Fibroblast of lung (primary cell): ENCODE data around the gene STON1. TPM values are rescaled to one million over a fixed set of nuclear protein-coding genes. Genes with fewer than 3 reads are reported as not detected.

ENCODE experiments used
- DNase-seq, 2 donors: peaks; one replicate each; pipeline versions ENCODE4 v3.0.0 to v3.0.0-alpha.2; 2010; ENCODE audit warnings: low read depth in 2 of 2
- H2AFZ ChIP-seq: 2 replicates; pipeline ENCODE4 v1.5.1; 2012; ENCODE audit warnings: low read length, control low read depth, inconsistent platforms
- H3K27ac ChIP-seq: 2 replicates; pipeline ENCODE4 v1.5.1; 2011; ENCODE audit warnings: low read length, control low read depth; ENCODE audit not compliant: insufficient read depth
- H3K27me3 ChIP-seq: 2 replicates; pipeline ENCODE4 v1.5.1; 2011; ENCODE audit warnings: mild to moderate bottlenecking, low read length; ENCODE audit not compliant: control insufficient read depth, insufficient read depth
- H3K36me3 ChIP-seq: 2 replicates; pipeline ENCODE4 v1.5.1; 2011; ENCODE audit warnings: low read length; ENCODE audit not compliant: control insufficient read depth, insufficient read depth
- H3K4me1 ChIP-seq: 2 replicates; pipeline ENCODE4 v1.5.1; 2011; ENCODE audit warnings: low read length; ENCODE audit not compliant: control insufficient read depth, insufficient read depth; ENCODE audit errors: extremely low read depth
- H3K4me2 ChIP-seq: 2 replicates; pipeline ENCODE4 v1.5.1; 2011; ENCODE audit warnings: low read length, control low read depth; ENCODE audit not compliant: insufficient read depth; ENCODE audit errors: extremely low read depth
- H3K4me3 ChIP-seq, 4 experiments: fragments of 200-600 bp in 1 of 4; sonication (generic) in 1 of 4; replicated peaks in 1 of 4; 2 replicates each; pipeline ENCODE4 v1.5.1; 2011 to 2016; ENCODE audit warnings: low read length in 4 of 4, low read depth in 3 of 4, mild to moderate bottlenecking in 3 of 4, control low read depth in 2 of 4, inconsistent platforms in 1 of 4, mixed read lengths in 1 of 4; ENCODE audit not compliant: insufficient read depth in 1 of 4; ENCODE audit errors: control extremely low read depth in 1 of 4
- H3K79me2 ChIP-seq: 2 replicates; pipeline ENCODE4 v1.5.1; 2012; ENCODE audit warnings: mild to moderate bottlenecking, low read length, inconsistent platforms; ENCODE audit not compliant: control insufficient read depth, insufficient read depth
- H3K9ac ChIP-seq: 2 replicates; pipeline ENCODE4 v1.5.1; 2011; ENCODE audit warnings: mild to moderate bottlenecking, low read length, control low read depth; ENCODE audit not compliant: insufficient read depth
- H3K9me3 ChIP-seq: 2 replicates; pipeline ENCODE4 v1.5.1; 2012; ENCODE audit warnings: low read depth, low read length; ENCODE audit not compliant: control insufficient read depth, insufficient read depth
- H4K20me1 ChIP-seq: 2 replicates; pipeline ENCODE4 v1.5.1; 2011; ENCODE audit warnings: low read length; ENCODE audit not compliant: control insufficient read depth, insufficient read depth; ENCODE audit errors: extremely low read depth
- EZH2 ChIP-seq: IDR thresholded peaks from 2 replicates; pipeline ENCODE4 v1.5.1; 2012; ENCODE audit warnings: low read length, control low read depth, mild to moderate bottlenecking; ENCODE audit errors: missing control alignments
- polyA plus RNA-seq, 2 donors: library from polyadenylated mRNA; depleted of rRNA in 1 of 2; stranded (reverse) in 1 of 2; unstranded in 1 of 2; fragments of >200 nt; gene quantifications; 2 replicates each; pipeline ENCODE4 v1.2.1, GENCODE V29; 2011 to 2012; ENCODE audit warnings: missing spikeins in 1 of 2
- total RNA-seq: library from RNA; depleted of rRNA; stranded (reverse); fragments of >200 nt; gene quantifications from 2 replicates; pipeline ENCODE4 v1.2.1, GENCODE V29; 2014
- TF ChIP-seq, protein P1 (sequence below), 2 donors: IDR thresholded peaks in 1 of 2; conservative IDR thresholded peaks in 1 of 2; 1 replicate in 1 of 2; 2 replicates in 1 of 2; pipeline ENCODE4 v1.5.1; 2011 to 2012; ENCODE audit warnings: low read length in 2 of 2, control low read depth in 1 of 2, inconsistent platforms in 1 of 2, low read depth in 1 of 2, mild to moderate bottlenecking in 1 of 2

The STON1 gene
- total and polyA plus RNA-seq, 2 donors (not counting 1 experiment from before 2014, with no cell fraction given): 11.3 to 16.7 TPM

- Histone ChIP-seq H3K4me1 (no peaks in the 10 kb centered on the region), H3K9me3 (no peaks in the 10 kb centered on the region), H3K4me3 (no peak overlapping the region), H3K9ac (no peak overlapping the region), H3K79me2 (no peaks in the 10 kb centered on the region), H4K20me1 (no peaks in the 10 kb centered on the region), H3K4me2 (no peak overlapping the region), H3K27ac (no peak overlapping the region), H2AFZ (no peak overlapping the region), H3K36me3 (no peaks in the 10 kb centered on the region), H3K27me3 (no peaks in the 10 kb centered on the region)
- no peak for TF ChIP-seq EZH2
- TF ChIP-seq, protein P1, sequence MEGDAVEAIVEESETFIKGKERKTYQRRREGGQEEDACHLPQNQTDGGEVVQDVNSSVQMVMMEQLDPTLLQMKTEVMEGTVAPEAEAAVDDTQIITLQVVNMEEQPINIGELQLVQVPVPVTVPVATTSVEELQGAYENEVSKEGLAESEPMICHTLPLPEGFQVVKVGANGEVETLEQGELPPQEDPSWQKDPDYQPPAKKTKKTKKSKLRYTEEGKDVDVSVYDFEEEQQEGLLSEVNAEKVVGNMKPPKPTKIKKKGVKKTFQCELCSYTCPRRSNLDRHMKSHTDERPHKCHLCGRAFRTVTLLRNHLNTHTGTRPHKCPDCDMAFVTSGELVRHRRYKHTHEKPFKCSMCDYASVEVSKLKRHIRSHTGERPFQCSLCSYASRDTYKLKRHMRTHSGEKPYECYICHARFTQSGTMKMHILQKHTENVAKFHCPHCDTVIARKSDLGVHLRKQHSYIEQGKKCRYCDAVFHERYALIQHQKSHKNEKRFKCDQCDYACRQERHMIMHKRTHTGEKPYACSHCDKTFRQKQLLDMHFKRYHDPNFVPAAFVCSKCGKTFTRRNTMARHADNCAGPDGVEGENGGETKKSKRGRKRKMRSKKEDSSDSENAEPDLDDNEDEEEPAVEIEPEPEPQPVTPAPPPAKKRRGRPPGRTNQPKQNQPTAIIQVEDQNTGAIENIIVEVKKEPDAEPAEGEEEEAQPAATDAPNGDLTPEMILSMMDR (conservative IDR thresholded peaks at IDR 0.05 in 1 of 2, IDR thresholded peaks at IDR 0.05 in 1 of 2; ENCODE audit: low read depth in 1 of 2, low read length in 2 of 2): no peak
- DNase-seq: no peak
Measured at GRCh38 chr2:48583961-48584360, 54.0 kb downstream of the STON1 start.

- no peak overlapping the region for H3K4me2 ChIP-seq
- H2AFZ ChIP-seq: no peak overlapping the region
- H3K27ac ChIP-seq: no peak overlapping the region
- no peaks in the 10 kb centered on the region for H3K79me2 ChIP-seq
- no peak overlapping the region for H3K4me3 ChIP-seq
- H3K9ac ChIP-seq: no peak overlapping the region
- H3K27me3 ChIP-seq: no peaks in the 10 kb centered on the region
- no peaks in the 10 kb centered on the region for H3K36me3 ChIP-seq
- TF ChIP-seq, protein P1 (conservative IDR thresholded peaks at IDR 0.05 in 1 of 2, IDR thresholded peaks at IDR 0.05 in 1 of 2; ENCODE audit: low read depth in 1 of 2, low read length in 2 of 2): no peak
- no peak for TF ChIP-seq EZH2
- no peak for DNase-seq
- no peaks in the 10 kb centered on the region for H3K9me3 ChIP-seq
- no peaks in the 10 kb centered on the region for H3K4me1 ChIP-seq
- no peaks in the 10 kb centered on the region for H4K20me1 ChIP-seq
Measured at GRCh38 chr2:48584551-48584950, 54.6 kb downstream of the STON1 start.

GRCh38 chr2:48586433-48586832 lies 56.5 kb downstream of the STON1 start:
- Histone ChIP-seq H3K9ac (no peak overlapping the region), H3K4me3 (no peak overlapping the region), H4K20me1 (no peaks in the 10 kb centered on the region), H3K9me3 (no peaks in the 10 kb centered on the region), H3K4me2 (no peak overlapping the region), H3K27ac (no peak overlapping the region), H3K27me3 (no peaks in the 10 kb centered on the region), H3K36me3 (no peaks in the 10 kb centered on the region), H3K4me1 (no peaks in the 10 kb centered on the region), H2AFZ (no peak overlapping the region), H3K79me2 (no peaks in the 10 kb centered on the region)
- DNase-seq: no peak
- TF ChIP-seq EZH2: no peak
- TF ChIP-seq, protein P1 (conservative IDR thresholded peaks at IDR 0.05 in 1 of 2, IDR thresholded peaks at IDR 0.05 in 1 of 2; ENCODE audit: low read depth in 1 of 2, low read length in 2 of 2): no peak
